Activated gamma-delta T cell treated with anti-CD3 and anti-CD28 coated beads, Interleukin-2, amount 50 U/mL, for 16 hours (primary cell): ENCODE measurements around the gene SCGB1C1.
A peak's percentile ranks its signal among the peaks of the same experiment; 100 is the strongest.

ENCODE experiments used
- DNase-seq: peaks from one replicate; pipeline ENCODE4 v3.0.0-alpha.2; 2020; ENCODE audit warnings: low read depth

SCGB1C1 gene

DNA sequence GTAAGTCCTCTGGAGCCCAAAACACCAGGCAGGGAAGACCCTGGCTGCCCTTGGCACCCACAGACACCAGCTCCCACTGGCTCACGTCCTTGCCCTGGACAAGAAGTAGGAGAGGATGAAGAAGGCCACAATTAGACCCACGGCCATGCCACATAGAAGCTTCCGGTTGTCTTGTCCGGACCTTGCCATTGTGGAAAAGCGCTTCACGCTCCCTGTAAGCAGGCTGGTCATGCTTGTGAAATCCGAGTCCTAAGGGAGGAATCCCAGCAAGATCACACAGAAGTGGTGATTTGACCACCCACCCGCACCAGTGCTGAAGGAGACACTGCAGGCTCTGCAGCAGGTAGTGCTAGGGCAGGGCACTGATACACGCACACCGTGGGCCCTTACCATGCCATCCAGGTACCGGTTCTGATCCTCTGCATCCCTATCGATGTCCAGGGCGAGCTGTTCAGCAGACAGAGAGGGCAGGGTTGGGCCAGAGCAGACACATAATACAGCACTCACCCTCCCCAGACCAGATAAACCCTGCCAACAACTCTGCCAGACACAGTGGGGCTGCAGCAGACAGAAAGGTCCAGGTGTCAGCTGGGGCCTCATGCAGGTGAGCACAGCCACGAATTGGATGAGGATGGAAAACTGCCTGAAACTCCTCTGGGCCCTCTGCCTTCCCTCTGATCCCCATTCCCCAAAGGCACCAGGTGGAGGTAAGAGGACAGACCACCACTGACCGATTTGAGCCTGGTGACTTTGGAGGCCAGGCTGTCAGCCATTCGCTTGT lies 12.5 kb downstream of the SCGB1C1 start:
- no peak for DNase-seq

DNA sequence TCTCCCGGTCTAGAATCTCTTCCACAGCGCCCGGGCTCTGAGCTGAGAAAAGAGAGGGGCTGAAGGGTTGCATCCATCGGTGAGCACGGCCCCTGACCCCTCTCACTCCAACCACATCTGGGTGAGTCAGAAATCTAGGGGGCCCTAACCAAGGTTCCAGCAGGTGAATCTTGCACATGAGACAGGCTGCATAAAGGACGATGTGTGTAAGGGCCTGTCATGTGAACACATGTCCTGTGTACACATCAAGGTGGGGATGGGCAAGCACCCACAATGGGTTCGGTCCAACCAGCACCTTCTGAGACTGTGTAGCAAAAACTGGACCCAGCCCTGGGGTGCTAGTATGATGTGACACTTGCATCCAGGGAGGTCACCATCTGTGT lies 13.1 kb downstream of the SCGB1C1 start:
- DNase-seq: no peak

DNA sequence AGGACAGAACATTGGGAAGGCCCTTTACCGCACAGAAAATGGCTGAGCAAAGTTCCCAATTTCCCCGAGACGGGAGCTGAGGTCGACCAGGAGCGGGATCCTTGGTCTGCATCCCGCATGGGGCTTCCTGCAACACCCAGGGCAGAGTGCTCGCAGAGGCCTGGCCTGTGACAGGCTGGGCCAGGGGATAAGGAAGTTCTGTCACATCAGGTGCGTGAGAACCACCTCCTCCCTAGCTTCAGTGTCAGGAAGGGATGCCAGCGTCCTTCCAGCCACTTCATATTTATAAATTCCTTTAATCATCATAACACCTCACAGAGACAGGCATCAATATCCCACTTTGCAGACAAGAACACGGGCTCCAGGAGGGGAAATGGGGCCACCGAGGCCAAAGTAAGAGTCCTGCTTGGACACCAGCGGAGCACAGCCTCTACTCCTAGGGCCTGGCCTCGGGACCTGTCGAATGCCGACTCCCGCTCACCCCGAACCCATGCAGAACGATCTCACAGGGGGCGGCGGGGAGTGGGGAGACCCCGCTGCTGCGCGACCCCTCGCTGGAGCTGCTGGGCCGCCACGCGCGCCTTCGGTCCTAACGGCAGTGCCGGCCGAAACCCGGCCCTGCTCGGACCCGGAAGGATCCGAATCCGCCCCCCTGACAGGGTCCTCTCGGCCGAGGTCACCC lies 13.8 kb downstream of the SCGB1C1 start:
- no peak for DNase-seq

DNA sequence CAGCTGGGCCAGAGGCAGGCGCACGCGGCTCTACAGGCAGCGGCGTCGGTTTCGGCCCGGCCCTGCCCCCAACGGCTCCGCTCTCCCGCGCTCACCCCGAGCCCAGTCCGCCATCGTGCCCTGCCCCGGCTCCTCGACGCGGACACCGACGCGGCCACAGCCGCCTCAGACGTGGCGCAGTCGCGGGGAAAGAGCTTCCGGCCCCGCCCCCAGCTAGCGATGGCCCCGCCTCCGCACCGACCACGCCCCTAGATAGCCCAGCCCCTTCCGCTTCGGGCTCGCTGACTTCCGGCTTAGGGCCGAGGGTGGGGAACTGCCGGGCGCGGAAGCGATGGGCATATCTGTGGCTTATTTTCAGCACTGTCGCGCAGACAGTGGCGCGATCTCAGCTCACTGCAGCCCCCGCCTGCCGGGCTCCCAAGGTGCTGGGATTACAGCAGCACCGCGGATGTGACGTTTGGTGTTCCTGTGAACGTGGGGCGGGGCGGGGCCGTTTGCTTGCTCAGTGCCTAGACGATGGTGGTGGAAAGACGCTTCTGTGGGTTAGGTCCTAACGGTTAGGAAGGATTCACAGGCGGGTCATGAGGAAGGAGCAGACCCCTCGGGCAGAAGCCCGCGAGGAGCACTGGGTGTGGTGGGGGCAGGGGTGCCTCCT lies 14.5 kb downstream of the SCGB1C1 start, which contains the start of the genes BET1L and RIC8A:
Gene BET1L, minus strand, starts transcription at position 192 of the 655 bp plus-strand sequence. Its CDS starts 78 bp downstream, at position 114.
Gene RIC8A, plus strand, starts transcription at position 501 of the 655 bp plus-strand sequence. CDS start 1,147 bp downstream, outside the sequence.
- DNase-seq: peak; percentile 94

DNA sequence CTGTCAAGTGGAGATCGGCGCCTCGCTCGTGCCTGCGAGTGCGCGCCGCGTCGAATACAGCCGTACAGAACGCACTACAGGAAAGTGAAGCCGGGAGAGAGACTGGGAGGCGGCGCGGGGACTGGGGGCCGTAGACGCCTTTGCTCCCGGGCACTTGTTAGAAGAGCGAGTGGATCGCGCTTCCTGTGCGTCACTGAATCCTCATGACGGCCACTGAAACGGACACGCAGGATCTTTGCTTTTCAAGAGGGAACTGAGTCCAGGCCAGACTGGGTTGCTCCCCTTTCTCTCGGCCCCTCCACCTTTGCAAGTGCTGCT lies 14.9 kb downstream of the SCGB1C1 start:
- DNase-seq: no peak

DNA sequence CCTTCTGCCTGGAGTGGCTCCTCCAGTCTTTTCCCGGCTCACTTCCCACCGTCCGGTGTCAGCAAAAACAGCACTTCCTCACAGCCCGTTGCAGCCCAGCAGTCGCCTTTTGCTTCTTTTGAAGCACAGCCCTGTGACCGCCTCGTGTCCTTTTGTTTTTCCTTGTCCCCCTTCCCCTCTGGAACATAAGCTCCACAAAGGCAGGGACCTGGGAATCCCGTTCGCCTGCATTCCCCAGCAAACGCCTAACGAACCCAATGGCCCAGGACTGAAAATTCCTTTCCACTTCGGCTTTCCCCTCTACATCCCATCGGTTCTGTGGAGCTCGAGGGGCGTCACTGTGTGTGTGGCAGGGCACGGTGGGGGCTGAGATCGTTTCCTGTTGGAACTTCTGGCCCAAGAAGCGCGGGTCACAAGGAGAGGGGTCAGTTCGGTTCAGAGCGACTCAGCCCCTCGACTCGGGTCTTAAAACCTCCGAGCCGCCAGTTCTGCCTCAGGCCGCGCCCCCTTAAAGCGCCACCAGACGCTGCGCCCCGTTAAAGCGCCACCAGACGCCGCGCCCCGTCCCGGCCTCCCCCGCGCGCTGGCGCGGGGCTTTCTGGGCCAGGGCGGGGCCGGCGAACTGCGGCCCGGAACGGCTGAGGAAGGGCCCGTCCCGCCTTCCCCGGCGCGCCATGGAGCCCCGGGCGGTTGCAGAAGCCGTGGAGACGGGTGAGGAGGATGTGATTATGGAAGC lies 15.5 kb downstream of the SCGB1C1 start:
- DNase-seq: peak; percentile 68

DNA sequence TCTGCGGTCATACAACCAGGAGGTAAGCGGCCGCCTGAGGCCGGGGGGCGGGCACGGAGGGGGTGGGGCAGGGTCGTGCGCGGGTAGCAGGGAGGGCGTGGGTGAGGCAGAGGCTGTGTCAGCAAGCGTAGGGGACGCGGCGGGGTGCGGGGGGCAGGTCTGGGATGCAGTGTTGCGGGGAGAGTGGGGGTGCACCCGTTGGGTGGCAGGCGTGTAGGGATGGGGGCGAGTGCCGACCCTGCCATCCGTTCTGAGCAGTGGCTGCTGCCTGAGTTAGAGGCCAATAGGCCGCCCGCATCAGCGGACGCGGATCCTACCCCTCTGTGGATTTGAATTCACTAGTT lies 16.0 kb downstream of the SCGB1C1 start:
- DNase-seq: no peak

DNA sequence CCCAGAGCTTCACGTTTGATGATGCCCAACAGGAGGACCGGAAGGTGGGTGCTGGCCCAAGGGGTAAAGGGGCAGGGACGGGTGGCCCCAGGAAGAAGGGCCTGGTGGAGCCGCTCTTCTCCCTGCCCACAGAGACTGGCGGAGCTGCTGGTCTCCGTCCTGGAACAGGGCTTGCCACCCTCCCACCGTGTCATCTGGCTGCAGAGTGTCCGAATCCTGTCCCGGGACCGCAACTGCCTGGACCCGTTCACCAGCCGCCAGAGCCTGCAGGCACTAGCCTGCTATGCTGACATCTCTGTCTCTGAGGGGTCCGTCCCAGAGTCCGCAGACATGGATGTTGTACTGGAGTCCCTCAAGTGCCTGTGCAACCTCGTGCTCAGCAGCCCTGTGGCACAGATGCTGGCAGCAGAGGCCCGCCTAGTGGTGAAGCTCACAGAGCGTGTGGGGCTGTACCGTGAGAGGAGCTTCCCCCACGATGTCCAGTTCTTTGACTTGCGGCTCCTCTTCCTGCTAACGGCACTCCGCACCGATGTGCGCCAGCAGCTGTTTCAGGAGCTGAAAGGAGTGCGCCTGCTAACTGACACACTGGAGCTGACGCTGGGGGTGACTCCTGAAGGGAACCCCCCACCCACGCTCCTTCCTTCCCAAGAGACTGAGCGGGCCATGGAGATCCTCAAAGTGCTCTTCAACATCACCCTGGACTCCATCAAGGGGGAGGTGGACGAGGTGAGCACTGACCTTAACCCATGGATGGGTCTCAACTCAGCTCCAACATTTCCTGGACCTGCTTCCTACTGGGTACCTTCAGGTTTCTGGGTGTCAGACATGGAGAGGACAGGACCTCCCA lies 16.6 kb downstream of the SCGB1C1 start:
- DNase-seq: no peak

DNA sequence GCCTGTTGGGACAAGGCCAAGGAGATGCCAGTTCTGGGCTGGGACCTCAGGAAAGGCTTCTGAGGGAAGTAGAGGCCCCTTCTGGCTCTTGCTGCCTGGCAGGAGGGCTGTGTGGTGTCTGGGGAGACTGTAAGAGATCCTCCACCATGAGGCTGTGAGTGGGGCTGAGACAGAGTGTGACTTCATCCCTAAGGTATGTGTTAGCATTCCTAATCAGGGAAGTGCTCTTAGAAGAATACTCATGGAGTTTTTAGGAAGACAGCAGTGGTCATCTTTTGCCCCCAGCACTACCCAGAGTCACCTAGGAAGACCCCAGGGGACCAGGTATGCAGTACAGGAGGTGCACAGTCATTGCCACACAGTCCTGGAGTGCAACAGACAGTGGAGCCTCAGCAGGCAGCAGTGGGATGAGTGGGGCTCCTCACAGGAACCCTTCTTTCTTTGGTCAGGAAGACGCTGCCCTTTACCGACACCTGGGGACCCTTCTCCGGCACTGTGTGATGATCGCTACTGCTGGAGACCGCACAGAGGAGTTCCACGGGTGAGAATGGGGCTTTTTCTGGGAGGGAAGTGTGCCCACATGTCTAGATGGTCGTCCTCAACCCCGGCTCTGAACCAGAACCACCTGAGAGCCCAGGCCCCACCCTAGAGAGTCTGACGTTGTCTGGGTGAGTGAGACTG lies 17.4 kb downstream of the SCGB1C1 start:
- no peak for DNase-seq

DNA sequence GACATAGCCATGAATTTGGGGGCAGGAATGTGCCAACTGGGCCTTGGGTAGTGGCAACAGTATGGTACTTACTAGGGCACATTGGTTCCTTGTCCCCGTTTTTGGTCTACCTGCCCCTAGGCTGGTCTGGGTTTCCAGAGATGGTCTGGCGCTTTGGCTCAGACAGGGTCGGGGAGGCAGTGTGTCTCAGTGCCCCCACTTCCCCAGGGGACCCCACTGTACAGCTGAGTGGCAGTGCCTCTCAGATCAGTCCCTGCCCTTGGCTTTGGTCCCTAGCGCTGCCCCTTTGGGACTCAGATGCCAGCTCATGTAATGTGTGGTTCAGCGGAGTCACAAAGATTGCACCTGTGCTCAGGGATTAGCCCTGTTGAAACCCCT lies 17.9 kb downstream of the SCGB1C1 start:
- no peak for DNase-seq

DNA sequence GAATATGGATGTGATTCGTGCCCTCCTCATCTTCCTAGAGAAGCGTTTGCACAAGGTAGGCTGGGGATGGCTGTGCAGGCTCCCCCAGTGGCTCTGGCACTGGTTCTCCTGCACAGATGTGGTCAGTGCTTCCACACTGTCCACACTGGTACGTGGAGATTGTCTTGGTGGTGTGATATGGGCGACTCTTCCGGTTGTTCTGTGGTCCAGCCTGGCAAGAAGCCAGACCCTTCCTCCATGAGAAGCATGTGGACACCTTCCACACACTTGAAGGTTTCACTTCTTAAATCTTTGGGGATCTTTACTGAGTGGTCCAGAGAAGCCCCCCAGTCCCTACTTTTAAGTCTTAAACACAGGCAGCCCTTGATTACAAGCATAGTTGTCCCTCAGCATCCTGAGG lies 18.4 kb downstream of the SCGB1C1 start:
- no peak for DNase-seq

DNA sequence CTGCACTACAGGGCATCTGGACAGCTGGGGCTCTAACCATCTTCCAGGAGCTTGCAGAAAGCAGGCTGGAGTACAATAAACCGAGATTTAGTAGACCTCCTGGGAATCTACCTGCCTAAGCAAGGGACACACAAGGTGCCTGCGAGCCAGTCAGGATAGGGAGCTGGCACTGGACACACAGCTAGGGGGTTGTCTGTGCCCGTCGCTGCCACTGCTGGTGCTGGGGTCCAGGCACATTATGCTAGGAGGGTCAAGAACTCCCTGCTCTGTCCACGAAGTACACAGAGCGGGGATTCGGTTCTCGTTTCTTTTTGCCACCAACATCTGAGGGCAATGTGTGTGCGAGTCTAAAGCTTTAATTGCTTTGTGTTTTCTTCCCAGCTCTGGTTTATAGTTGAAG lies 18.9 kb downstream of the SCGB1C1 start:
- no peak for DNase-seq

DNA sequence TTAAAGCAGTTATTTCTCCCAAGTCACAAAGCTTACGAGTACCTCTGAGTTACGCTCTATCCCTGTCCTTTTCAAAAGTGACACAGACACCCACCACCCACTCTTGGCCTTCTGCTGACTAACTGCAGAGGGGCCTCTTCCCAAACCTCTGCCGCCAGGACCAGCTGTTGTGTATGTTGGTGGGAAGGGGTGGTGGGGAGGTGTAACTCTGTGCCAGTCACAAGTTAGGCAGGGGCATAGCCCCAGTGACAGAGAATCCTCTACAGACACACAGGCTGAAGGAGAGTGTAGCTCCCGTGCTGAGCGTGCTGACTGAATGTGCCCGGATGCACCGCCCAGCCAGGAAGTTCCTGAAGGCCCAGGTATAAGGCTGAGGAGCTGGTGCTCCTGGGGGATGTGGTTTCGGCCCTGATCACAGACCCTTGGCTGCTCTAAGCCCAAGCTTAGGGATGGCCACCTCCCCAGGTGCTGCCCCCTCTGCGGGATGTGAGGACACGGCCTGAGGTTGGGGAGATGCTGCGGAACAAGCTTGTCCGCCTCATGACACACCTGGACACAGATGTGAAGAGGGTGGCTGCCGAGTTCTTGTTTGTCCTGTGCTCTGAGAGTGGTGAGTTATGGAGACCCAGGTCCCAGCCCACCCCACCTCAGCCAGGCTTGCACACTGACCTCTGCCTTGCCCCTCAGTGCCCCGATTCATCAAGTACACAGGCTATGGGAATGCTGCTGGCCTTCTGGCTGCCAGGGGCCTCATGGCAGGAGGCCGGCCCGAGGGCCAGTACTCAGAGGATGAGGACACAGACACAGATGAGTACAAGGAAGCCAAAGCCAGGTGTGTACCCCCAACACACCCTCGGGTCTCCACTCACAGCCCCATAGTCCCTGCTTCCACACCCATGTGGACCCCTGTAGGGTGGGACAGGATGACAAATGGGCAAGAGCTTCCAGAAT lies 19.5 kb downstream of the SCGB1C1 start:
- DNase-seq: no peak

DNA sequence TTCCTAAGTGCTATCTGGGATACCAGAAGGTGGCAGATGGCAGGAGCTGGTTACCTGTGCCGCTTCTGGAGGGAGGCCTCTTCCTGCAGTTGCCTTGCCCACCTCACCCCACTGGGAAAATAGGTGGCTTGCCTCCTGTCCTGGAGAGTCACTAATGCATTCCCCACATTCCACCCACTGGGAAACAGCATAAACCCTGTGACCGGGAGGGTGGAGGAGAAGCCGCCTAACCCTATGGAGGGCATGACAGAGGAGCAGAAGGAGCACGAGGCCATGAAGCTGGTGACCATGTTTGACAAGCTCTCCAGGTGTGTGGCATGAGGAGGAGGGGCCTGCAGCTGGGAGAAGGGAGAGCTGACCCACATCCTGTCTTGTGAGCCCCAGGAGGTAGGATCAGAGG lies 20.2 kb downstream of the SCGB1C1 start:
- DNase-seq: no peak

DNA sequence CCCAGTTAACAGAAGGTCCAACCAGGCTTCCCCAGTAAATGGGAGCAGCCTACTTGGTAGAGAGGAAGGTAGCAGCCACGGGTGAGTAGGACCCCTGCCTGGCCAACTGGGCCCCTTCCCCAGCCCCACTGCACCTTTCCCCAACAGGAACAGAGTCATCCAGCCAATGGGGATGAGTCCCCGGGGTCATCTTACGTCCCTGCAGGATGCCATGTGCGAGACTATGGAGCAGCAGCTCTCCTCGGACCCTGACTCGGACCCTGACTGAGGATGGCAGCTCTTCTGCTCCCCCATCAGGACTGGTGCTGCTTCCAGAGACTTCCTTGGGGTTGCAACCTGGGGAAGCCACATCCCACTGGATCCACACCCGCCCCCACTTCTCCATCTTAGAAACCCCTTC lies 21.2 kb downstream of the SCGB1C1 start:
- DNase-seq: no peak

DNA sequence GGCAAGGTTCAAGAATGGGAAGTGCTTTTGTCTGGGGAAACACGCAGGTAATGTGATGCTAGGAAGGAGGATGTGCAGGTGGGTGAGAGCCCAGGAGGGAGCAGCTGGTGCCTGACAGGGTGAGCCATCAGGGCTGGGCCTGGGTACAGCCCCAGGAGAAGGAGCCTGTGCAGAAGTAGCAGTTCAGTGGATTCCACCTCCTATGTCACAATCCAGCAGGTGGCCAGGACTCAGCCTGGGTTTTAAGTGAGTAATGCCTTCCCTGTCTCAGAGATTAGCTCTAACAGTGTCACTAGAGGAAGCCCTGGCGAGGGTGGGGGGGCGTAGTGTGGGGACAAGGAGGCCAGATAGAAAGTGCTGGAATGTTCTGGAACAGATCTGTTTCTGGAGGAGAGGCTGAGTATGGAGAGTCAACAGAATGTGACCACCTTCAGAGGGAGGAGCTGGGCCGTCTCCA lies 22.7 kb downstream of the SCGB1C1 start:
- DNase-seq: no peak

DNA sequence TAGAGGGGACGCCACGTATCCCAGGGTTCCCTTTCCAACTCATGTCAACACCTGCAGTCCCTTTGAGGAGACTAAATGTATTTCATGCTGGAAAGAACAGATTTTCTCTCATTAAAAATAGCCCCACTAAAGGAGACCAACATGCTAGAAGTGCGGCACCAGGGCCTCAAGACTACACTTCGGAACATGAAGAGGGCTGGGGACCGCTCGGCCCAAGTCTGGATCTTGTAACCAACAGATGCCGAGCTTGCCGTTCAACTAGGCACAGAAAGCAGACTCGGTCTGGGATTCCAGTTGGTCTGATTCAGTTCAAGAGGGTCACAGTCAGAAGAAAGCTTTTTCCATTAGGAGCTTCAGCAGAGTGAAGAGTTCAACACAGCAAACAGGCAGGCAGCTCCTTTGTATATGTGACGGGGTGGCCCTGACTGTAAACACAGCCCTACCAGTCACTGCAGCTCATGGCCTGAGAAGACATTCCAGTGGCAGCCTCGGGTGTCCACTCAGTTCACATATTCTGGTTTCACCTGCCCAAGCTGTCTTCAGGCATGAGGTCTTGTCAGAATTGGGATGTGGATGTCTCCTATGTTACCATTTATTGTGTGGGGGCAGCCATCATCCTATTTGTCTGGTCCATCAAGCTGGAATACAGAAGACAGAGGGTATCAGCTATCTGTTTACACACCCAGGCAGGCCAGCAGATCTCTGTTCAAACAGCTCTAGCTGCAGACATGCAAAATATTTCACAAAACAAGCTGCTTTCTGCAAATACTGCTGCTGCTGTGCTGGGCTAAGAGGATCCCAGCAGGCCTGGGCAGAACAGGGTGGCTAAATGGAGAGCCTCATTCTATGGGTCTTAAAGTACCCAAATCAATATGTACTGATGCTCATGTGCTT lies 23.4 kb downstream of the SCGB1C1 start:
- DNase-seq: no peak

DNA sequence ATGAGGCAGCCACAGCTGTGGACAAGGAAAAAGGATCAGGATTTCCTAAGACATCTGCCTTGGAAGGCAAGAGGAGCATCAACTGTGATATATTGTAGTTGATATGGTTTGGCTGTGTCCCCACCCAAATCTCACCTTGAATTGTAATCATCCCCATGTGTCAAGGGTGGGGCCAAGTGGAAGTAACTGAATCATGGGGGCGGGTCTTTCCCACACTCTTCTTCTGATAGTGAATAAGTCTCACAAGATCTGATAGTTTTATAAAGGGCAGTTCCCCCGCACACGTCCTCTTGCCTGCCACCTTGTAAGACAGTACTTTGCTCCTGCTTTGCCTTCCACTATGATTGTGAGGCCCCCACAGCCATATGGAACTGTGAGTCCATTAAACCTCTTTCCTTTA lies 24.8 kb downstream of the SCGB1C1 start:
- no peak for DNase-seq
